ENCODE data around the gene TNK2. TPM values are rescaled to one million over a fixed set of nuclear protein-coding genes. Genes with fewer than 3 reads are reported as not detected.
"Not testable (repeated sequence)": the region's sequence is repeated elsewhere in the genome, so short reads cannot be mapped to it uniquely, and the experiment has no call there.

The TNK2 gene
- total and polyA plus RNA-seq, 2 experiments from 2014 or later = 26.1 to 95.3 TPM

DNA sequence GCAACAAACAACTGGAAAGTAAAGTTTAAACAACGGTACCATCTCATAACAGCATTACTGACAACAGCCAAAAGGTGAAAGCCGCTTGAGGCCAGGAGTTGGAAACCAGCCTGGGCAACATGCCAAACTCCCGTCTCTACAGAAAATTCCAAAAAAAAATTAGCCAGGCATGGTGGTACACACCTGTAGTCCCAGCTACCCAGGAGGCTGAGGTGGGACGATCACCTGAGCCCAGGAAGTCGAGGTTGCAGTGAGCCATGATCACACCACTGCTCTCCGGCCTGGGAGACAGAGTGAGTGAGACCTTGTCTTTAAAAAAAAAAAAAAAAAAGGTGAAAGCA, 4.4 kb downstream of the TNK2 start:
- no peaks in the 10 kb centered on the region for H3K27me3 ChIP-seq
- H3K27ac ChIP-seq = no peak overlapping the region
- no peaks in the 10 kb centered on the region for H3K36me3 ChIP-seq
- no peaks in the 10 kb centered on the region for H3K9me3 ChIP-seq (ENCODE audit: low read depth)
- no peak overlapping the region for H3K4me3 ChIP-seq
- peaks cover 22% of the 10 kb centered on the region for H3K4me1 ChIP-seq (ENCODE audit: low read depth)
- TF ChIP-seq, protein P1, sequence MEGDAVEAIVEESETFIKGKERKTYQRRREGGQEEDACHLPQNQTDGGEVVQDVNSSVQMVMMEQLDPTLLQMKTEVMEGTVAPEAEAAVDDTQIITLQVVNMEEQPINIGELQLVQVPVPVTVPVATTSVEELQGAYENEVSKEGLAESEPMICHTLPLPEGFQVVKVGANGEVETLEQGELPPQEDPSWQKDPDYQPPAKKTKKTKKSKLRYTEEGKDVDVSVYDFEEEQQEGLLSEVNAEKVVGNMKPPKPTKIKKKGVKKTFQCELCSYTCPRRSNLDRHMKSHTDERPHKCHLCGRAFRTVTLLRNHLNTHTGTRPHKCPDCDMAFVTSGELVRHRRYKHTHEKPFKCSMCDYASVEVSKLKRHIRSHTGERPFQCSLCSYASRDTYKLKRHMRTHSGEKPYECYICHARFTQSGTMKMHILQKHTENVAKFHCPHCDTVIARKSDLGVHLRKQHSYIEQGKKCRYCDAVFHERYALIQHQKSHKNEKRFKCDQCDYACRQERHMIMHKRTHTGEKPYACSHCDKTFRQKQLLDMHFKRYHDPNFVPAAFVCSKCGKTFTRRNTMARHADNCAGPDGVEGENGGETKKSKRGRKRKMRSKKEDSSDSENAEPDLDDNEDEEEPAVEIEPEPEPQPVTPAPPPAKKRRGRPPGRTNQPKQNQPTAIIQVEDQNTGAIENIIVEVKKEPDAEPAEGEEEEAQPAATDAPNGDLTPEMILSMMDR (IDR thresholded peaks at IDR 0.05; ENCODE audit: low read depth, low read length) = no peak
- no peak for DNase-seq (ENCODE audit: low read depth in 1 of 2, low spot score in 1 of 2)

DNA sequence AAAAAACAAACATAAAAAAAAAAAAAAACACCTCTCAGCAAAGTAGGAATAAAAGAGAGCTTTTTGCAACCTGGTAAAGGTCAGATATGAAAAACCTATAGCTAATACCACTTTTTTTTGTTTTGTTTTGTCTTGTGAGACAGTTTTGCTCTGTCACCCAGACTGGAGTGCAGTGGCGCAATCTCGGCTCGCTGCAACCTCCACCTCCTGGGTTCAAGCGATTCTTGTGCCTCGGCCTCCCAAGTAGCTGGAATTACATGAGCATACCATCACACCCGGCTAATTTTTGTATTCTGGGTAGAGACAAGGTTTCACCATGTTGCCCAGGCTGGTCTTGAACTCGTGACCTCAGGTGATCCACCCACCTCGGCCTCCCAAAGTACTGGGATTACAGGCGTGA, 5.7 kb downstream of the TNK2 start:
- not testable (repeated sequence) for H3K36me3 ChIP-seq; H3K27ac ChIP-seq; H3K9me3 ChIP-seq (ENCODE audit: low read depth); H3K4me3 ChIP-seq; H3K27me3 ChIP-seq; DNase-seq (ENCODE audit: low read depth in 1 of 2, low spot score in 1 of 2)
- peaks cover 20% of the 10 kb centered on the region for H3K4me1 ChIP-seq (ENCODE audit: low read depth)

DNA sequence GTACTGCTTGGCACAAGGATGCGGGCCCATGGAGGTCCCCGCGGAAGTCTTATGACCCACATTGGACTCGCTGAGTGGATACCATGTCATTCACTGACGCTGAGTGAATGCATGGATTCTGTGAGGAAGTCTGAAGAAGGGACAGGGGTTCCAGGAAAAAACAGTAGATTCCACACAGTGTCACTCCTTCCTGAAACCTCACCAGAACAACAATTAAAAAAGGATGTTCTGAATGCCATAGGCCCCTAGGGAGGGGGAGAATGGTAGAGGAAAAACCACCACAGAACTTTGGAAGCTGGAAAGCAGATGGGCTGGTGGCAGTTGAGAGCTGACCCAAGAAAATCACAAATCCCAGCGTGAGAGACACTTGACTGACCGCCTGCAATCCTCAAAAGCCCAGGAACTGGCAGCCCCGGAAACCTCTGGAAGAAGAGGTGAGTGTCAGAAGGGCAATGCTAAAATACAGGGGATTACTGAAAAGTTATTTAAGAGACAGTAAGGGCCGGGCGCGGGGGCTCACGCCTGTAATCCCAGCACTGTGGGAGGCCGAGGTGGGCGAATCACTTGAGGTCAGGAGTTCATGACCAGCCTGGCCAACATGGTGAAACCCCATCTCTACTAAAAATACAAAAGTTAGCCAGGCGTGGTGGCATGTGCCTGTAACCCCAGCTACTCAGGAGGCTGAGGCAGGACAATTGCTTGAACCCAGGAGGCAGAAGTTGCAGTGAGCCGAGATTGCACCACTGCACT, 6.3 kb downstream of the TNK2 start:
- H3K4me3 ChIP-seq; DNase-seq (ENCODE audit: low read depth in 1 of 2, low spot score in 1 of 2); H3K36me3 ChIP-seq; H3K27me3 ChIP-seq; H3K27ac ChIP-seq; H3K9me3 ChIP-seq (ENCODE audit: low read depth): not testable (repeated sequence)
- H3K4me1 ChIP-seq (ENCODE audit: low read depth) = peaks cover 18% of the 10 kb centered on the region

DNA sequence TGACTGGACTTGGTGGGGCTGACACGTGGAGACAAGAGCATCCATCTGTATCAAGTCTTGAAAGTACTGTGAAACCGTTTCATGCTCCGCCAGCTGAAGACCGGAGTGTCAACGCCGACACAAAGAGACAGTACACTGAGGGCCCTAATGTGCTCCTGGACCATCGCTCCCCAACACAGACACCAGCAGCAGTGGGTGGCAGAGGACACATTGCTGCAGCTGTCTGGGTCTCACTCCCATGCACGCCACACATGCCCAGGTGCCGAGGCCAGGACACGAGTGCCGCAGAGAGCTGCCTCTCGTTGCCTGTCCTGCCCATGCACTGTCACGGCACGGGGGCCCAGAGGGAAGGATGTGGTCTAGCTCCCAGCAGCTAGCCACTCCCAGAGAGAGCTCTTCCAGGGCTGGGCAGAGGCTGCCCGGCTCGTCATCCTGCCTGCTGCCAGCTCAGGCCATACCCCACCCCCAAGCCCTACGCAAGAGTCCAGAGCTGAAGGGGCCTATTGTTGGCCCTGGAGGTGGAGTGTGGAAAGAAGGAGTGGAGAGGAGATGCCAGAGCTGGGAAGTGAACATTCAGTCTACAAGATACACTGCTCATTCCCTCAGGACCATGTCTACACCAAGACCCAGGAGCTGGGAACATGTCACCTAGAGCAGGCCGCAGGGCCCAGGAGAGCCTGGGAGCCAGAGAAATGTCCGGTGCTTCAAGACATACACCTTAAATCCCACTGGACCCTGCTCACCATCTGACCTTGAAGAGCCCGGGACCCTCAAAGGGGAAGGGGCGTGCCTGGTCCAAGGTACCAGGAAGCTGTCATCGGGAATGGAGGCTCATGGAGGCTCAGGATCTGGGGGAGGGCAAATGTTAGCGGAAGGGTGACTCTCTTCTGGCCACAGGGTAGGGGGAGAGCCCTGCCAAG, 7.7 kb downstream of the TNK2 start:
- DNase-seq (ENCODE audit: low read depth in 1 of 2, low spot score in 1 of 2) = peak in 1 of 2 donors; percentile 85

DNA sequence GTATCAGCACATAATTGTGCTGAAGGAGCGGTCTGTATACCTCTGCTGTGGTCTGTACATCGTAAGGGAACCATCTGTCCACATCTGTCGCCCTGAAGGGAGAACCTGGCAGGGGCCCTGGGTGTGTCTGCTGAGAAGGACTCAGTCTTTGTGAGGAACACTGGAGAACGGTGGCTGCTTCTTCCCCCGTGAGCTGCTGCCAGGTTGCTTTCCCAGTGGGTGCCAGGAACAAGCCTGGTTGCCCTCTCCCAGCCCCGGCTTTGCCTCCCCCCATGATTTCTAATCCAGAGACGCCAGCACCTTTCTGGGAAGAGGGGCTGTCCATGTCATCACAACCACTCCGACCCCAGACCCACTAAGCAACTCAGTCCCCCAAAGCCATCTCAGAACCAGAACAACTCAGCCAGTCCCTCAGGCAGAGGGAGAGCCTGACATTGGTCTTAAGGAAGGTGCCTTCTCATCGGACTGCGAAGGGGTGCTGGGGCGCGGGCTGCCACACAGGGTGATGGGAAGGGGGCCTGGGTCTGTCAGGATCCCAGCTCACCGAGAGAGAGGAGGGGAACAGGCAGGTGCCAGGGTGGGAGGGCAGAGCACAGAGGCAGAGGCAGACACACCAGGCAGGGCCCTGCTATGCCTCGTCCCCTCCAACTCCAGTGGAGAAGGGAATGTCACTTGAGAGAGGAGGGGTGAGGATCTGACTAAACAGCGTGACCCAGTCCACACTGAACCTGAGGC, 8.5 kb downstream of the TNK2 start:
- no peaks in the 10 kb centered on the region for H3K36me3 ChIP-seq
- no peak for DNase-seq (ENCODE audit: low read depth in 1 of 2, low spot score in 1 of 2)
- H3K27ac ChIP-seq = no peak overlapping the region
- peaks cover 21% of the 10 kb centered on the region for H3K4me1 ChIP-seq (ENCODE audit: low read depth)
- H3K4me3 ChIP-seq = no peak overlapping the region
- no peaks in the 10 kb centered on the region for H3K27me3 ChIP-seq
- TF ChIP-seq, protein P1 (IDR thresholded peaks at IDR 0.05; ENCODE audit: low read depth, low read length) = no peak
- H3K9me3 ChIP-seq (ENCODE audit: low read depth) = no peaks in the 10 kb centered on the region

More for the DNA sequence above, 7.7 kb downstream of the TNK2 start:
- H3K4me1 ChIP-seq (ENCODE audit: low read depth) = peaks cover 22% of the 10 kb centered on the region
- no peak overlapping the region for H3K27ac ChIP-seq
- TF ChIP-seq, protein P1 (IDR thresholded peaks at IDR 0.05; ENCODE audit: low read depth, low read length) = no peak
- no peak overlapping the region for H3K4me3 ChIP-seq
- no peaks in the 10 kb centered on the region for H3K27me3 ChIP-seq
- no peaks in the 10 kb centered on the region for H3K36me3 ChIP-seq
- no peaks in the 10 kb centered on the region for H3K9me3 ChIP-seq (ENCODE audit: low read depth)

DNA sequence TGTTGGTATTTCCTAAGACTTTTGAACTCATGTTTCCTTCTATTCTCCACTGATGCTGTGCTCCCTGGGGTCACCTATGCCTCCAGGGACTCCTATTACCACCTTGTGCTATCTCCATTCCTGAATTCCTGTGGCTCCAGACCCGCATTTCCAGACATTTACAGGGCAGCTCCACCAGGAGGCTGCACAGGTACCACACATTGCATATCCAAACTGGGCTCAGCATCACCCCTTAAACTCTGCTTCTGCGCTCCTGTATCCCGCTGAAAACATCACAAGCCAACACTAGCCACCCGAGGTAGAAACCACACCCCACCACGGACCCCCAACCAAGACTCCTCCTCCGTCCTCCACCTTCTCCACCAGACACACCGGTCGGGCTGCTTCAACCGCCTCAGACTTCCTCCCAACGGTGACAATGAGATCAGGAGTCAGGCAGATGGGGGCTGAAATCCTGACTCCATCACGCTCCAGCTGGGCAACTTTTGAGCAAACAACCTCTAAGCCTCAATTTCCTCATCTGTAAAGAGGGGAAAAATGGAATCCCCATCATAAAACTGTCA, 10.4 kb downstream of the TNK2 start:
- Histone ChIP-seq H3K9me3 (ENCODE audit: low read depth) (no peaks in the 10 kb centered on the region), H3K27ac (no peak overlapping the region)
- no peak for DNase-seq (ENCODE audit: low read depth in 1 of 2, low spot score in 1 of 2)

More for the DNA sequence above, 10.4 kb downstream of the TNK2 start:
- Histone ChIP-seq H3K4me3 (no peak overlapping the region), H3K4me1 (ENCODE audit: low read depth) (peaks cover 32% of the 10 kb centered on the region), H3K36me3 (no peaks in the 10 kb centered on the region), H3K27me3 (no peaks in the 10 kb centered on the region)
- TF ChIP-seq, protein P1 (IDR thresholded peaks at IDR 0.05; ENCODE audit: low read depth, low read length) = no peak
